Glutamatergic neuron (in vitro differentiated cells): Measurements from ENCODE around the gene FAM120B. TPM values are rescaled to one million over a fixed set of nuclear protein-coding genes. Genes with fewer than 3 reads are reported as not detected.

Experiments
- DNase-seq: peaks from one replicate; pipeline ENCODE4 v3.0.0; 2022
- H3K27ac Mint-ChIP-seq: one replicate; pipeline ENCODE4 v1.8.0; 2020; ENCODE audit warnings: mild to moderate bottlenecking, mixed read lengths, inconsistent platforms; ENCODE audit not compliant: unreplicated experiment
- H3K27me3 Mint-ChIP-seq: one replicate; pipeline ENCODE4 v1.8.0; 2020; ENCODE audit warnings: mild to moderate bottlenecking, moderate library complexity, mixed read lengths, inconsistent platforms; ENCODE audit not compliant: unreplicated experiment
- H3K36me3 Mint-ChIP-seq: one replicate; pipeline ENCODE4 v1.8.0; 2020; ENCODE audit warnings: mild to moderate bottlenecking, mixed read lengths, inconsistent platforms; ENCODE audit not compliant: unreplicated experiment
- H3K4me1 Mint-ChIP-seq: one replicate; pipeline ENCODE4 v1.8.0; 2020; ENCODE audit warnings: mild to moderate bottlenecking, low read depth, mixed read lengths, inconsistent platforms; ENCODE audit not compliant: unreplicated experiment
- H3K4me3 Mint-ChIP-seq: one replicate; pipeline ENCODE4 v1.8.0; 2020; ENCODE audit warnings: mild to moderate bottlenecking, mixed read lengths, inconsistent platforms; ENCODE audit not compliant: unreplicated experiment
- H3K9me3 Mint-ChIP-seq: one replicate; pipeline ENCODE4 v1.8.0; 2020; ENCODE audit warnings: mild to moderate bottlenecking, moderate library complexity, mixed read lengths, inconsistent platforms; ENCODE audit not compliant: unreplicated experiment
- total RNA-seq: library from RNA; stranded (reverse); fragmentation: NEBNext Ultra II Directional; extraction: Animal tissue kit (Norgen Biotek cat#: 25700); gene quantifications from one replicate; pipeline ENCODE4 v1.2.1, GENCODE V29; 2021; ENCODE audit not compliant: unreplicated experiment
- TF ChIP-seq, protein P1 (sequence below): fragments of 200-600 bp; sonication (generic); IDR thresholded peaks from one replicate; pipeline ENCODE4 v1.5.0; 2021; ENCODE audit not compliant: partially characterized antibody, unreplicated experiment

The FAM120B gene
- total RNA-seq, 1 donor from 2014 or later, result 48.3 TPM

- DNase-seq, result no peak
- TF ChIP-seq, protein P1, sequence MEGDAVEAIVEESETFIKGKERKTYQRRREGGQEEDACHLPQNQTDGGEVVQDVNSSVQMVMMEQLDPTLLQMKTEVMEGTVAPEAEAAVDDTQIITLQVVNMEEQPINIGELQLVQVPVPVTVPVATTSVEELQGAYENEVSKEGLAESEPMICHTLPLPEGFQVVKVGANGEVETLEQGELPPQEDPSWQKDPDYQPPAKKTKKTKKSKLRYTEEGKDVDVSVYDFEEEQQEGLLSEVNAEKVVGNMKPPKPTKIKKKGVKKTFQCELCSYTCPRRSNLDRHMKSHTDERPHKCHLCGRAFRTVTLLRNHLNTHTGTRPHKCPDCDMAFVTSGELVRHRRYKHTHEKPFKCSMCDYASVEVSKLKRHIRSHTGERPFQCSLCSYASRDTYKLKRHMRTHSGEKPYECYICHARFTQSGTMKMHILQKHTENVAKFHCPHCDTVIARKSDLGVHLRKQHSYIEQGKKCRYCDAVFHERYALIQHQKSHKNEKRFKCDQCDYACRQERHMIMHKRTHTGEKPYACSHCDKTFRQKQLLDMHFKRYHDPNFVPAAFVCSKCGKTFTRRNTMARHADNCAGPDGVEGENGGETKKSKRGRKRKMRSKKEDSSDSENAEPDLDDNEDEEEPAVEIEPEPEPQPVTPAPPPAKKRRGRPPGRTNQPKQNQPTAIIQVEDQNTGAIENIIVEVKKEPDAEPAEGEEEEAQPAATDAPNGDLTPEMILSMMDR, result no peak
- Mint-ChIP-seq H3K4me3 (peak overlapping the region; percentile 66), H3K27ac (peak overlapping the region; percentile 70), H3K27me3 (peaks cover 17% of the 10 kb centered on the region), H3K36me3 (peaks cover 6% of the 10 kb centered on the region), H3K9me3 (peaks cover 17% of the 10 kb centered on the region), H3K4me1 (peaks cover 28% of the 10 kb centered on the region)
These were observed 20.2 kb upstream of the FAM120B start for GRCh38 chr6:170286246-170286933.

GRCh38 chr6:170286934-170287265, 19.7 kb upstream of the FAM120B start:
- TF ChIP-seq, protein P1, result no peak
- DNase-seq, result no peak
- Mint-ChIP-seq H3K9me3 (peaks cover 17% of the 10 kb centered on the region), H3K27ac (peak overlapping the region; percentile 20), H3K4me1 (peaks cover 30% of the 10 kb centered on the region), H3K4me3 (peak overlapping the region; percentile 66), H3K36me3 (peaks cover 6% of the 10 kb centered on the region), H3K27me3 (peaks cover 19% of the 10 kb centered on the region)

DNA sequence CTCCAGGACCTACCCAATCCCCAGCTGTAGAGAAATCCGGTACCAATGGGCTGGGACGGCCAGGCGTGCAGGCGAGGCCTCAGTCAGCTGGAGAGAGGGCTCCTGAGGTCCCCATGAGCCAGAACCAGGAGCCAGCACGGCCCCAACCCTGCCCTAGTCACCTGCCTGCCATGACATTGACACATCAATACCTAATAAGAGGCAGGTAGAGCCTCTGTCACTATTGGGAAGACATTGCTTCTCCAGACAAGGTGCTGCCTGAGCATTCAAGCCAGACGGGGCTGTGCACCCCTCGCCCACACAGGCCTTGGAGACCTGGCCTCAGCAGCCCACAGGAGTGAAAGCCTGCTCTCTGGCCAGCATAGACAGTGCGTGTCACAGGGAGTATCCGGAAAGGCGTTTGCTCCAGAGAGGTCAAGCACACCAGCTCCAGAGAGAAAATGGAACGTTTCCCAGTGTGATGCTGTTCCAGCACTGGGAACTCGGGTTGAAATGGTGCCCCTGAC, 19.1 kb upstream of the FAM120B start:
- peaks cover 34% of the 10 kb centered on the region for H3K4me1 Mint-ChIP-seq
- peaks cover 6% of the 10 kb centered on the region for H3K36me3 Mint-ChIP-seq
- no peak overlapping the region for H3K27ac Mint-ChIP-seq
- H3K9me3 Mint-ChIP-seq, result peaks cover 17% of the 10 kb centered on the region
- H3K27me3 Mint-ChIP-seq, result peaks cover 23% of the 10 kb centered on the region
- no peak for DNase-seq
- peak overlapping the region; percentile 89 for H3K4me3 Mint-ChIP-seq
- TF ChIP-seq, protein P1, result no peak

DNA sequence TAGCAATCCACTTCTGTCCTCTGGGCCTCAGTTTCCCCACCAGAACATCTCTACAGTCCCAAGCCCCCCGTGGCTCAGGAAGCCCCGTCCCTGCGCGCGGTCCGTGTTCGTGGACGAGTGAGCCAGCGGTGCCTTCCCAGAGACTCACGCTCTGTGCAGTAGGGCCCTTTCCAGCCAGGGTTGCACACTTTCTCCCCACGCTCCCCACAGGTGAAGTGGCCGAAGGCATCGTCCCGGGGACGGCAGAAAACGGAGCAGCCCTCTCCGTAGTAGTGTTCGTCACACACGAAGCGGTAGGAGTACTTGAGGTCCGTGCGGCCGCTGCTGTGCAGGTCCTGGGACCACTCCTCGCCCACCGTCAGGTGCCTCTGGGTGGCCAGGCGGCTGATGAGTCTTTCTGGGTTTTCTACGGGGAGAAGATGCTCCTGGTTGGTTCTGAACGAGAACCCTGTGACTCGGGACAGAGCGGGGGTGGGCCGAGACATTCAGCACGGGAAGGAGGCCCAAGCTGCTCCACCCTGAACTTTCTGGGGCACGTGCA, 18.4 kb upstream of the FAM120B start:
- H3K27ac Mint-ChIP-seq, result no peak overlapping the region
- H3K27me3 Mint-ChIP-seq, result peaks cover 23% of the 10 kb centered on the region
- H3K9me3 Mint-ChIP-seq, result peaks cover 17% of the 10 kb centered on the region
- H3K4me3 Mint-ChIP-seq, result peak overlapping the region; percentile 89
- TF ChIP-seq, protein P1, result no peak
- H3K4me1 Mint-ChIP-seq, result peaks cover 40% of the 10 kb centered on the region
- H3K36me3 Mint-ChIP-seq, result peaks cover 6% of the 10 kb centered on the region
- no peak for DNase-seq

DNA sequence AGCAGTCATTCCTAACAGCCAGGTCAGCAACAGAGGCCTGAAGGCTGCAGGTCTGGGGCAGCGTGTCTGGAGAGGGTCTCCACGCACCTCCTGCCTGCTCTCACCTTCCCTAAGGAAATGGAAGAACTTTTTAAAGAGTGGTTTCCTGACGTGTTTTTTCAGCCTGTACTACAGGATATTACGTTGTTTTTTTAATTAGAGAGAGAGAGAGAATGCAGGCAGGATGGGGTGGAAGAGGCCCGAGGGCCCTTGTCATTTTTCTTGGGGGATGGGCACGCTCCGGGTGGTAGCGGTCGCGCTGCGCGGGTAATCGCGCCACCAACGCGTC, 17.7 kb upstream of the FAM120B start:
- H3K27me3 Mint-ChIP-seq, result peaks cover 26% of the 10 kb centered on the region
- peak overlapping the region; percentile 73 for H3K27ac Mint-ChIP-seq
- no peak for DNase-seq
- peaks cover 19% of the 10 kb centered on the region for H3K9me3 Mint-ChIP-seq
- peak overlapping the region; percentile 89 for H3K4me3 Mint-ChIP-seq
- TF ChIP-seq, protein P1, result no peak
- peaks cover 46% of the 10 kb centered on the region for H3K4me1 Mint-ChIP-seq
- peaks cover 6% of the 10 kb centered on the region for H3K36me3 Mint-ChIP-seq
